PC-3 (cell line): ENCODE results near the gene NOTCH1.
"Not testable (repeated sequence)": the region's sequence is repeated elsewhere in the genome, so short reads cannot be mapped to it uniquely, and the experiment has no call there.

Experiments
- CTCF ChIP-seq: fragments of 300-600 bp; sonication (generic); conservative IDR thresholded peaks from 2 replicates; pipeline ENCODE4 v1.5.1; 2017; ENCODE audit warnings: antibody characterized with exemption, low read depth, mild to moderate bottlenecking, low read length
- EZH2 ChIP-seq: fragments of 300-600 bp; sonication (generic); IDR thresholded peaks from one replicate; pipeline ENCODE4 v1.6.1; 2017; ENCODE audit warnings: antibody characterized with exemption, mild to moderate bottlenecking, low read length; ENCODE audit not compliant: unreplicated experiment
- EZH2phosphoT487 ChIP-seq: fragments of 300-600 bp; sonication (generic); IDR thresholded peaks from 2 replicates; pipeline ENCODE4 v1.6.1; 2018; ENCODE audit warnings: mild to moderate bottlenecking, antibody characterized with exemption, low read length, borderline replicate concordance

- not testable (repeated sequence) for TF ChIP-seq CTCF, EZH2phosphoT487, EZH2
Measured at GRCh38 chr9:136558846-136559245, 13.0 kb upstream of the NOTCH1 start.
